UCSD-AML1 (cell line): ENCODE measurements around the gene NEAT1.

Source experiments
- DNase-seq: peaks from one replicate; lab custom pipeline; 2025; ENCODE audit not compliant: unreplicated experiment; lab: John Stamatoyannopoulos, UW

Gene NEAT1

GRCh38 chr11:65433657-65434056 lies 11.1 kb downstream of the NEAT1 start:
- no peak for DNase-seq

- no peak for DNase-seq
Observed at GRCh38 chr11:65434057-65434666, 11.6 kb downstream of the NEAT1 start.

- no peak for DNase-seq
Observed at GRCh38 chr11:65434667-65435410, 12.2 kb downstream of the NEAT1 start.

GRCh38 chr11:65435411-65435931 lies 12.9 kb downstream of the NEAT1 start:
- no peak for DNase-seq

- DNase-seq: no peak
Observed at GRCh38 chr11:65435981-65436411, 13.4 kb downstream of the NEAT1 start.

- DNase-seq: no peak
Observed at GRCh38 chr11:65436412-65437032, 13.9 kb downstream of the NEAT1 start.

GRCh38 chr11:65437436-65438227 lies 15.0 kb downstream of the NEAT1 start:
- DNase-seq: no peak

GRCh38 chr11:65438257-65439151 lies 15.9 kb downstream of the NEAT1 start:
- DNase-seq: no peak

GRCh38 chr11:65439331-65440181 lies 17.0 kb downstream of the NEAT1 start:
- DNase-seq: no peak

- DNase-seq: no peak
Observed at GRCh38 chr11:65440831-65441499, 18.4 kb downstream of the NEAT1 start.

- DNase-seq: no peak
Observed at GRCh38 chr11:65442842-65443331, 20.3 kb downstream of the NEAT1 start.

- DNase-seq: no peak
Observed at GRCh38 chr11:65444314-65445051, 21.9 kb downstream of the NEAT1 start.

- DNase-seq: no peak
Observed at GRCh38 chr11:65445101-65445603, 22.6 kb downstream of the NEAT1 start.

- no peak for DNase-seq
Observed at GRCh38 chr11:65445604-65446445, 23.2 kb downstream of the NEAT1 start.

- no peak for DNase-seq
Observed at GRCh38 chr11:65446446-65447277, 24.1 kb downstream of the NEAT1 start.

GRCh38 chr11:65448074-65448417 lies 25.4 kb downstream of the NEAT1 start:
- no peak for DNase-seq
